ENCODE results near the gene CACNA2D2. TPM values are rescaled to one million over a fixed set of nuclear protein-coding genes. Genes with fewer than 3 reads are reported as not detected.

Gene CACNA2D2
- total RNA-seq, 1 donor from 2014 or later, result 17.3 TPM

- no peak overlapping the region for H3K4me3 Mint-ChIP-seq (ENCODE audit: unreplicated experiment)
- DNase-seq (ENCODE audit: low spot score), result no peak
- no peaks in the 10 kb centered on the region for H3K36me3 Mint-ChIP-seq (ENCODE audit: low read depth, unreplicated experiment)
- H3K4me1 Mint-ChIP-seq (ENCODE audit: unreplicated experiment), result peaks cover 5% of the 10 kb centered on the region
- no peaks in the 10 kb centered on the region for H3K9me3 Mint-ChIP-seq (ENCODE audit: unreplicated experiment)
- H3K27ac Mint-ChIP-seq (ENCODE audit: unreplicated experiment), result no peak overlapping the region
- no peak for TF ChIP-seq CTCF (IDR thresholded peaks at IDR 0.05; ENCODE audit: unreplicated experiment)
- H3K27me3 Mint-ChIP-seq (ENCODE audit: unreplicated experiment), result no peaks in the 10 kb centered on the region
Measured at GRCh38 chr3:50444213-50444612, 59.2 kb downstream of the CACNA2D2 start.

GRCh38 chr3:50442945-50443579 lies 60.4 kb downstream of the CACNA2D2 start:
- Mint-ChIP-seq H3K9me3 (ENCODE audit: unreplicated experiment) (no peaks in the 10 kb centered on the region), H3K4me1 (ENCODE audit: unreplicated experiment) (no peaks in the 10 kb centered on the region), H3K36me3 (ENCODE audit: low read depth, unreplicated experiment) (no peaks in the 10 kb centered on the region), H3K4me3 (ENCODE audit: unreplicated experiment) (no peak overlapping the region), H3K27me3 (ENCODE audit: unreplicated experiment) (no peaks in the 10 kb centered on the region), H3K27ac (ENCODE audit: unreplicated experiment) (no peak overlapping the region)
- DNase-seq (ENCODE audit: low spot score), result no peak
- TF ChIP-seq CTCF (IDR thresholded peaks at IDR 0.05; ENCODE audit: unreplicated experiment), result no peak

- H3K4me1 Mint-ChIP-seq (ENCODE audit: unreplicated experiment), result no peaks in the 10 kb centered on the region
- no peak for TF ChIP-seq CTCF (IDR thresholded peaks at IDR 0.05; ENCODE audit: unreplicated experiment)
- no peaks in the 10 kb centered on the region for H3K36me3 Mint-ChIP-seq (ENCODE audit: low read depth, unreplicated experiment)
- H3K4me3 Mint-ChIP-seq (ENCODE audit: unreplicated experiment), result no peak overlapping the region
- no peak overlapping the region for H3K27ac Mint-ChIP-seq (ENCODE audit: unreplicated experiment)
- no peaks in the 10 kb centered on the region for H3K9me3 Mint-ChIP-seq (ENCODE audit: unreplicated experiment)
- no peak for DNase-seq (ENCODE audit: low spot score)
- peaks cover 4% of the 10 kb centered on the region for H3K27me3 Mint-ChIP-seq (ENCODE audit: unreplicated experiment)
Measured at GRCh38 chr3:50441424-50442217, 61.8 kb downstream of the CACNA2D2 start.

- H3K4me1 Mint-ChIP-seq (ENCODE audit: unreplicated experiment), result no peaks in the 10 kb centered on the region
- no peak overlapping the region for H3K4me3 Mint-ChIP-seq (ENCODE audit: unreplicated experiment)
- peak; percentile 96 for TF ChIP-seq CTCF (IDR thresholded peaks at IDR 0.05; ENCODE audit: unreplicated experiment)
- H3K36me3 Mint-ChIP-seq (ENCODE audit: low read depth, unreplicated experiment), result no peaks in the 10 kb centered on the region
- no peaks in the 10 kb centered on the region for H3K9me3 Mint-ChIP-seq (ENCODE audit: unreplicated experiment)
- no peak overlapping the region for H3K27ac Mint-ChIP-seq (ENCODE audit: unreplicated experiment)
- DNase-seq (ENCODE audit: low spot score), result peak; percentile 78
- peaks cover 10% of the 10 kb centered on the region for H3K27me3 Mint-ChIP-seq (ENCODE audit: unreplicated experiment)
Measured at GRCh38 chr3:50436114-50436674, 67.2 kb downstream of the CACNA2D2 start.
